BLaER1 (cell line): ENCODE results near the gene TNFAIP8L3.
"Not testable (repeated sequence)": the region's sequence is repeated elsewhere in the genome, so short reads cannot be mapped to it uniquely, and the experiment has no call there.

Experiments
- H3K27ac ChIP-seq: shearing (Covaris generic); formaldehyde crosslinking; 2 replicates; pipeline ENCODE4 v1.8.1; 2022
- H3K27me3 ChIP-seq: shearing (Covaris generic); formaldehyde crosslinking; 2 replicates; pipeline ENCODE4 v1.8.1; 2022
- H3K36me3 ChIP-seq: shearing (Covaris generic); formaldehyde crosslinking; 2 replicates; pipeline ENCODE4 v1.8.1; 2022
- H3K4me1 ChIP-seq: shearing (Covaris generic); formaldehyde crosslinking; 2 replicates; pipeline ENCODE4 v1.8.1; 2022
- H3K4me2 ChIP-seq: shearing (Covaris generic); formaldehyde crosslinking; 2 replicates; pipeline ENCODE4 v1.8.1; 2022
- H3K4me3 ChIP-seq: shearing (Covaris generic); formaldehyde crosslinking; 2 replicates; pipeline ENCODE4 v1.8.1; 2022
- H3K9ac ChIP-seq: shearing (Covaris generic); formaldehyde crosslinking; 2 replicates; pipeline ENCODE4 v1.8.1; 2022
- H3K9me3 ChIP-seq: shearing (Covaris generic); formaldehyde crosslinking; 2 replicates; pipeline ENCODE4 v1.8.1; 2022
- H4K20me1 ChIP-seq: shearing (Covaris generic); formaldehyde crosslinking; 2 replicates; pipeline ENCODE4 v1.8.1; 2022
- Cebpa-rat ChIP-seq: shearing (Covaris generic); IDR thresholded peaks from 2 replicates; pipeline ENCODE4 v1.8.1; 2022

TNFAIP8L3 gene

DNA sequence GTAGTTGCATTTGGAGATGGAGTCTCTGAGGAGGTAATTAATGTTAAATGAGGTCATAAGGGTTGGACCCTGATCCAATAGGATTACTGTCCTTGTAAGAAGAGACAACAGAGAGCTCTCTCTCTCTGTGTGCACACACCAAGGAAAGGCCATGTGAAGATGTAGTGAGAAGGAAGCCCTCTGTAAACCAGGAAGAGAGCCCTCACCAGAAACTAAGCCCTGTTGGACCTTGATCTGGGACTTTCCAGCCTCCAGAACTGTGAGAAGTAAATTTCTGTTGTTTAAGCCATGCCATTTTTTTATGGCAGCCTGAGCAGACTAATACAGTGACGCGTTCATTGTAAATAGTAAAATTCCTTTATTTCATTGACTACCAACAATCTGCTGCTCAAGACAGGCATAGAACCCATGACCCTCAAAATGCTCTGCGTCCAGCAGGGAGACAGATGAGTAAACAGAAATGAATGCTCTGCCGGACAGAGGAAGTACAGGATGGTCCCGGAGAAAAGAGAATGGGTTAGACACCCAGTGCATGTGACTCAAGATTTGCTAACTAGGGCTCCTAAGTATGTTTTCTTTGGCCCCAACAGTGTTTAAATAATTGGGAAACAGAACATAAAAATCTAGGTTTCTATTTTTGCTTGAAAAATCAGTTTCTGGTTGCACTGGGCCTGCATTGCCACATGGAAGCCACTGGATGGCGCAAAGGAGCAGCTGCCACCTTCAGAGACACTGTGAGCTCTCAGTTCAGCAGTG, 37.9 kb upstream of the TNFAIP8L3 start:
- Histone ChIP-seq H3K9ac (no peak overlapping the region), H3K4me3 (no peak overlapping the region), H3K36me3 (no peaks in the 10 kb centered on the region), H3K4me2 (no peak overlapping the region), H3K27me3 (no peaks in the 10 kb centered on the region), H3K27ac (no peak overlapping the region), H3K9me3 (no peaks in the 10 kb centered on the region), H3K4me1 (peaks cover under 1% of the 10 kb centered on the region; the same call in 1 of the 2 replicates), H4K20me1 (no peaks in the 10 kb centered on the region)
- TF ChIP-seq Cebpa-rat: no peak

DNA sequence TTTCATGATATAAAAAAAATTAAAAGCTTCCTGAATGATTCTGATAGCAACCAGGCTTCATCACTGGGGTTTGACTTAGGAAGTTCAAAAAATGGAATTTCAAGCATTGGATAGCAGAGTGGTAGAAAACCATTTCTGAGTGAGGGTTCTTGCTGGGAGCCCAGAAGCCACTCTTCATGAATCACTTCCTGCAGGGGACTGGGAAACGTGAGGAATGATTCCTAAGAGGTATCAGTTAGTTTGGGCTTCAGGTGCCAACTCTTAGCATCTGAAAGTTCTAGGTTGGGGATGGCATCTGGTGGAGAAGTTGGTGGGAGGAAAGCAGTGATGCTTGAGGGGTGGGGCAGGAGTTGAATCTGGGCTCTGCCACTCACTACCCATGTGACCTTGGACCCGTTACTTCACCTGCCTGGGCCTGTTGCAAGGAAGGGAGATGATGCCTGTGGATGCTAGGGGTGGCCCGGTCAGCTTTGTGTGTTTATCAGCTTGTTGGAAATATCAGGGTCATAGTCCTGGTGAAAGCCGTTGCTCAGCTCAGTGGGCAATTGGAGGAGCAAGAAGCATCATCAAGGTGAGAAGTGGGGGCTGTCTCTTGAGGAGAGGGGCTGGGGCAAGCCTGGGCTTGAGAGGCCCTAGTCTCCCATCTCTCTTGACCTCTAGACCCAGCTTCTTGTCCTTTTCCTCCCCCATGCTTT, 37.0 kb upstream of the TNFAIP8L3 start:
- Histone ChIP-seq H3K9me3 (no peaks in the 10 kb centered on the region), H3K4me2 (no peak overlapping the region), H4K20me1 (no peaks in the 10 kb centered on the region), H3K27me3 (no peaks in the 10 kb centered on the region), H3K27ac (no peak overlapping the region), H3K4me1 (peaks cover 9% of the 10 kb centered on the region), H3K4me3 (no peak overlapping the region), H3K36me3 (no peaks in the 10 kb centered on the region), H3K9ac (no peak overlapping the region)
- TF ChIP-seq Cebpa-rat: no peak

DNA sequence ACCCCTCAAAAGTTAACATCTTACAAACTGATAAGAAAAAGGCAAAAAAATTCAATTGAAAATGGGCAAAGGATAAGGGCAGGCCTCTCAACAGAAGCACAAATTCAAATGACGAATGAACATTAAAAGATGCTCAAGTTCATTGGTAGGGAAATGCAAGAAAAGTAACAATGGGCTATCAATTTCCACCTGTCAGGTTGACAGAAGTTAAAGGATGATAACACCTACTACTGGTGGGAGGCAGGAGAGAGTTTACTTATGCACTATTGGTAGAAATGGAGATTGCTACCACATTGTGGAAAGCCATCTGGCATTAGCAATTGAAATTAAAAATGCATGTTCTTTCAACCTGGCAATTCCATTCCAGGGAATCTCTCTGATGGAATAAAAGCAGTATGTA, 35.6 kb upstream of the TNFAIP8L3 start:
- H3K9me3 ChIP-seq: no peaks in the 10 kb centered on the region
- H4K20me1 ChIP-seq: no peaks in the 10 kb centered on the region
- TF ChIP-seq Cebpa-rat: no peak

DNA sequence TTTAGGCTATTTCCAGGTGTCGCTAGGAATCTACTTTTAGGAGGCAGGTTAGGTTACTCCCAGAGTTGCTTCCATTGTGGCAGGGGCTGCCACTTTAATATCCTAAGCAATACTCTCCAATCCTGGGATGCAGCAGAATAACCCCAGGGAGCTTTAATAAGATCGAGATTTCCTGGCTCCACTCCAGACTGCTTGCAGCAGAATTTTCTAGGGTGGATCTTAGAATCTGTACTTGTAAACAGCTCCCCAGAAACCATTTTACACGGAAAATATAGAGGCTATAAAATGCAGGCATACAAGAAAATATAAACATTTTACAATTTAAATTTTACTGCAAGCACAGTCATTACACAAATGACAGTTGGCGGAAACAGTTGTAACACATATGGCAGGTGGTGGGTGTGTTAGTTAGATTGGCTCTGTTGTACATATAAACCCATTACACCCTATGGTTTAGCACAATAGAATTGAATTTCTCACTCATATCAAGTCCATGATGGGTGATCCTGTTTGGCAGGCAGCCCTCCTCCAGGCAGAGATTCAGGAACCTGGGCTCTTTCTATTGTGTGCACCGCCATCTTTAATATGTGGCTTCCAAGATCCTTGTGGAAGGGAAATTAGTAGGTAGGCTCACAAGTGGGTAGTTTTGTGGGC, 35.0 kb upstream of the TNFAIP8L3 start:
- no peak overlapping the region for H3K27ac ChIP-seq
- no peak overlapping the region for H3K4me3 ChIP-seq
- no peak overlapping the region for H3K9ac ChIP-seq
- no peaks in the 10 kb centered on the region for H4K20me1 ChIP-seq
- no peak overlapping the region for H3K4me2 ChIP-seq
- TF ChIP-seq Cebpa-rat: no peak
- peaks cover 14% of the 10 kb centered on the region for H3K4me1 ChIP-seq
- H3K9me3 ChIP-seq: no peaks in the 10 kb centered on the region
- H3K27me3 ChIP-seq: no peaks in the 10 kb centered on the region
- no peaks in the 10 kb centered on the region for H3K36me3 ChIP-seq

More for the DNA sequence above, 35.6 kb upstream of the TNFAIP8L3 start:
- no peak overlapping the region for H3K4me3 ChIP-seq
- H3K4me2 ChIP-seq: no peak overlapping the region
- H3K9ac ChIP-seq: no peak overlapping the region
- no peaks in the 10 kb centered on the region for H3K36me3 ChIP-seq
- peaks cover 14% of the 10 kb centered on the region for H3K4me1 ChIP-seq
- no peak overlapping the region for H3K27ac ChIP-seq
- no peaks in the 10 kb centered on the region for H3K27me3 ChIP-seq

DNA sequence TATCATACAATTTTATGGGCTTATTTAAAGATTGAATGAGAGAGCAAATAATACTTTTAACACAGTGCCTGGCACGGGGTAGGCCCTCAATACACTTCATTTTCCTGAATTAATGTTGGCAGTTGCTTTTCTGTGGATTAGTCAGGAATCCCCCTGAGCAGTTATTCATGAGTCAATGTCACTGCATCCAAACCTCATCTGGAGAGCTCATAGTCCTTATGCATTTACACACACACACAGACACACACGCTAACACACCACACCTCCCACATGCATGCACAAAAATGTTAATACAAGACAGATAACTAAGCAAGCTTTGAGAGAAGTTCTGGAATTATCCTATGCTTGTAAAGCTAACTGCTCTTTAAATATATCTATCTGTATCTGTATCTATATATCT, 34.0 kb upstream of the TNFAIP8L3 start:
- no peak for TF ChIP-seq Cebpa-rat
- H3K9ac ChIP-seq: no peak overlapping the region
- peaks cover 14% of the 10 kb centered on the region for H3K4me1 ChIP-seq
- no peaks in the 10 kb centered on the region for H3K36me3 ChIP-seq
- no peaks in the 10 kb centered on the region for H3K27me3 ChIP-seq
- H4K20me1 ChIP-seq: no peaks in the 10 kb centered on the region
- H3K4me3 ChIP-seq: no peak overlapping the region
- H3K4me2 ChIP-seq: no peak overlapping the region
- H3K9me3 ChIP-seq: no peaks in the 10 kb centered on the region
- H3K27ac ChIP-seq: no peak overlapping the region

DNA sequence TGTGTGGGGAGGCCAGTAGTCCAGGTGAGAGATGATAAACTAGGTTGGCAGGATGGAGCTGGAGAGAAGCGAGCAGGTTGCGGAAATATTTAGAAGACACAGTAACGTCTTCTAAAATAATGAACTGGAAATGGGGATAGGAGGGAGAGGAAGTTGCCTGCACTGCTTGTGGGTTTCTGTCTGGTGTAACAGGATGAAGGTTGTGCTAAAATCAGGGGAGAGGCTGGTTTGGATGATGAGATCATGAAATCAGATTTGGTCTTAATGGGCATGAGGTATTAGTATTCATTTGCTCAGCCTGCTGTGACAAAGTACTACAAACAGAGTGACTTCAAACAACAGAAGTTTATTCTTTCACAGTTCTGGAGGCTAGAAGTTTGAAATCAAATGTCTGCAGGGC, 32.1 kb upstream of the TNFAIP8L3 start:
- Histone ChIP-seq H3K36me3 (no peaks in the 10 kb centered on the region), H3K4me3 (no peak overlapping the region), H3K27me3 (no peaks in the 10 kb centered on the region), H4K20me1 (no peaks in the 10 kb centered on the region), H3K4me1 (peaks cover 14% of the 10 kb centered on the region), H3K27ac (no peak overlapping the region), H3K9me3 (peaks cover 3% of the 10 kb centered on the region; the same call in 1 of the 2 replicates), H3K9ac (no peak overlapping the region), H3K4me2 (peak overlapping the region; percentile 54)
- no peak for TF ChIP-seq Cebpa-rat

DNA sequence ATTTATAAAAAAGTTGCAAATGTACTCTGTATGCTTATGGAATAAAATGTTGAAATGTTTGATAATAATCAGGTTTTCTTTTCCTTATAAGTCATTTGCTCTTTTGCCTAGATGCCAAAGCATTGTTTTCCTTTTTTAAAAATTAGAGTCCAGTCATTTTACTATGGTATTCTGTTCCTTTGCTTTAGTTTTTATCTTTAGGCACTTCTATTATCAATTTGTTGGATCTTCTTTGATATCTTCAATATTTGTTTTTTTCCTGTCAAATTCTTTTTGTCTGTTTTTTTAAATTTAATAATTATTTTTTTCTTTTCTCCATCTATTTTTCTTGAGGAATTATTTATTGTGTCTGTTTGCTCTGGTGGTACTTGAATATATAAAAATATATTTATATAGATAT, 28.3 kb upstream of the TNFAIP8L3 start:
- H3K36me3 ChIP-seq, H3K9ac ChIP-seq, H4K20me1 ChIP-seq, H3K4me3 ChIP-seq, H3K27ac ChIP-seq, H3K4me2 ChIP-seq, H3K27me3 ChIP-seq, H3K9me3 ChIP-seq: not testable (repeated sequence)
- H3K4me1 ChIP-seq: peaks cover 14% of the 10 kb centered on the region

DNA sequence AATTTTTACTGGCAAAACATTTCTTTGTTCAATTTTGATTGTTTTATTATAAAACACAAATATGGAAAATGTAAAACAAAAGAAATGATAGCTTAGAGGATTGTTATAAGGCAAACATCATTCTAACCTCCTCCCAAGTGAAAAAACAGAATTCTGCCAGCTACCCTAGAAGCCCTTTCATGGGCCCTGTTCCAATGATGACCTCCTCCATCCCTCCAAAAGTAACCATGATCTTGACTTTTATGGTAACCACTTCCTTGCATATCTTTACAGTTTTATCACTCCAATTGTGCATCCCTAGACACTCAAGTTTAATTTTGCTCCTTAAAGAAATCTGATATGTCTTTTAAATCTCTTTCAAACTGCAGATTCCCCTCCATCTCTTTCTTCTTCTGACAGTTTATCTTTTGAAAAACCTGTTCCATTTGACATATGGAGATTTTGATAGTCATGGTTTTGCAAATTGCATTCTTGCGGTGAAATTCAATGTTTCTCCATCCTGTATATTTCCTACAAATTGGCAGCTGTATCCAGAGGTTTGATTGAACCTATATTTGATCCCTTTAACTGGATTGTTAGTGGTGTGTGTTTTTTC, 27.0 kb upstream of the TNFAIP8L3 start:
- no peak for TF ChIP-seq Cebpa-rat

DNA sequence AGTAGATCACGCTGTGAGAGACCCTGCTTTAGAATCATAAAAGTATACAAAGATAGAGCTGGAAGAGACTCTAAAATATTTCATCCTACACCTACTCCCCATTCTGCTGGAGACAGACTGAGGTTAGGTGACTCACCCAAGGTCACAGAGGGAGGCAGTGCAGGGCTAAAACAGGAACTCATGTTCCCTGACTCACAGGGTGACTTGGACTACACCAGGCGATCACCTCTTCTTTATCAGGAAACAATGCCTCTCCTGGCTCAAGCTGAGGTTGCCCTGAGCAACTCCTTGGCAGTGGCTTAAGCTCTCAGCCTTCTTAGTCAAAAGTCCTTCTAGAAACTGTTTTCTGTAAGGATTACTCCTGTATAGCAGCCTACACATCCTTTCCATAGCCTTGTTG, 26.4 kb upstream of the TNFAIP8L3 start:
- no peaks in the 10 kb centered on the region for H3K4me1 ChIP-seq
- H3K36me3 ChIP-seq: no peaks in the 10 kb centered on the region
- no peak overlapping the region for H3K9ac ChIP-seq
- H4K20me1 ChIP-seq: no peaks in the 10 kb centered on the region
- H3K4me2 ChIP-seq: no peak overlapping the region
- TF ChIP-seq Cebpa-rat: no peak
- H3K27ac ChIP-seq: no peak overlapping the region
- no peaks in the 10 kb centered on the region for H3K27me3 ChIP-seq
- no peak overlapping the region for H3K4me3 ChIP-seq
- peaks cover 3% of the 10 kb centered on the region; the same call in 1 of the 2 replicates for H3K9me3 ChIP-seq

More for the DNA sequence above, 27.0 kb upstream of the TNFAIP8L3 start:
- Histone ChIP-seq H3K4me3 (no peak overlapping the region), H3K9me3 (peaks cover 3% of the 10 kb centered on the region; the same call in 1 of the 2 replicates), H3K9ac (no peak overlapping the region), H3K27ac (no peak overlapping the region), H3K27me3 (no peaks in the 10 kb centered on the region), H3K36me3 (no peaks in the 10 kb centered on the region), H3K4me2 (no peak overlapping the region), H3K4me1 (peaks cover 5% of the 10 kb centered on the region), H4K20me1 (no peaks in the 10 kb centered on the region)

DNA sequence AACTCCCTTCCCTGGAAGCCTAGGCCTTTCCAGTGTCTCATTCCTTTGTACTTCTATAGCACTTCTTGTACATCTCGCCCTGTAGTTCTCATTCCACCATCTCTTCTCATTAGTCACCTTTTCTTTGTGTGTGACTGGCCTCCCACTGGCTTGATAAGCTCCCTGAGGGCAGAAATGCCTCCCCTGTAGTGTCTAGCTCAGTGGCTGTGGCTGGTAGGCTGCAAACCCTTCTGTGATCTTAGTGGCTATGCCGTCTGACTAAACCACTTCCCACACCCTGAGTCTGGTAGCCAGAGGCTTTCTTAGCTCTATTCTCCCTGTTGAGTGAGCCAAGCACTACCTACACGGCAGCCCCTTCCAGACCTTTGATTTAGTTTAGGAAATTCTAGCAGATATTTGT, 24.4 kb upstream of the TNFAIP8L3 start:
- H3K4me1 ChIP-seq: no peaks in the 10 kb centered on the region
- H3K27me3 ChIP-seq: no peaks in the 10 kb centered on the region
- no peak for TF ChIP-seq Cebpa-rat
- H3K9me3 ChIP-seq: peaks cover 3% of the 10 kb centered on the region; the same call in 1 of the 2 replicates
- H3K9ac ChIP-seq: no peak overlapping the region
- H3K36me3 ChIP-seq: no peaks in the 10 kb centered on the region
- no peak overlapping the region for H3K27ac ChIP-seq
- no peak overlapping the region for H3K4me3 ChIP-seq
- no peaks in the 10 kb centered on the region for H4K20me1 ChIP-seq
- no peak overlapping the region for H3K4me2 ChIP-seq
